ENCODE results near the gene PCK2. TPM values are rescaled to one million over a fixed set of nuclear protein-coding genes. Genes with fewer than 3 reads are reported as not detected.

The PCK2 gene
- total RNA-seq, 1 donor from 2014 or later = 62.7 TPM

GRCh38 chr14:24074625-24075484 lies 19.3 kb upstream of the PCK2 start:
- H3K36me3 Mint-ChIP-seq (ENCODE audit: low read depth) = no peaks in the 10 kb centered on the region
- no peak overlapping the region for H3K4me3 Mint-ChIP-seq (ENCODE audit: low read depth)
- H3K27me3 Mint-ChIP-seq (ENCODE audit: low read depth) = peaks cover 6% of the 10 kb centered on the region
- intact Hi-C loops (cut with micrococcal nuclease) = no loop called here
- H3K4me1 Mint-ChIP-seq (ENCODE audit: low read depth) = peaks cover 17% of the 10 kb centered on the region
- no peak overlapping the region for H3K27ac Mint-ChIP-seq
- DNase-seq (ENCODE audit: low spot score) = no peak
- H3K9me3 Mint-ChIP-seq = no peaks in the 10 kb centered on the region

GRCh38 chr14:24075485-24076301 lies 18.4 kb upstream of the PCK2 start:
- no peak overlapping the region for H3K4me3 Mint-ChIP-seq (ENCODE audit: low read depth)
- no peaks in the 10 kb centered on the region for H3K36me3 Mint-ChIP-seq (ENCODE audit: low read depth)
- H3K27ac Mint-ChIP-seq = peak overlapping the region; percentile 17
- no peak for DNase-seq (ENCODE audit: low spot score)
- intact Hi-C loops (cut with micrococcal nuclease) = no loop called here
- H3K27me3 Mint-ChIP-seq (ENCODE audit: low read depth) = peaks cover 2% of the 10 kb centered on the region
- no peaks in the 10 kb centered on the region for H3K9me3 Mint-ChIP-seq
- peaks cover 24% of the 10 kb centered on the region for H3K4me1 Mint-ChIP-seq (ENCODE audit: low read depth)

- no peak for DNase-seq (ENCODE audit: low spot score)
- Mint-ChIP-seq H3K36me3 (ENCODE audit: low read depth) (no peaks in the 10 kb centered on the region), H3K27me3 (ENCODE audit: low read depth) (no peaks in the 10 kb centered on the region), H3K9me3 (no peaks in the 10 kb centered on the region), H3K4me1 (ENCODE audit: low read depth) (peaks cover 21% of the 10 kb centered on the region), H3K27ac (no peak overlapping the region), H3K4me3 (ENCODE audit: low read depth) (no peak overlapping the region)
- intact Hi-C loops (cut with micrococcal nuclease) = no loop called here
Observed at GRCh38 chr14:24076302-24076601, 17.9 kb upstream of the PCK2 start.

- no peak overlapping the region for H3K27ac Mint-ChIP-seq
- DNase-seq (ENCODE audit: low spot score) = no peak
- H3K4me3 Mint-ChIP-seq (ENCODE audit: low read depth) = no peak overlapping the region
- H3K36me3 Mint-ChIP-seq (ENCODE audit: low read depth) = no peaks in the 10 kb centered on the region
- intact Hi-C loops (cut with micrococcal nuclease) = no loop called here
- H3K4me1 Mint-ChIP-seq (ENCODE audit: low read depth) = peaks cover 24% of the 10 kb centered on the region
- H3K27me3 Mint-ChIP-seq (ENCODE audit: low read depth) = no peaks in the 10 kb centered on the region
- H3K9me3 Mint-ChIP-seq = no peaks in the 10 kb centered on the region
Observed at GRCh38 chr14:24077086-24077485, 17.0 kb upstream of the PCK2 start.

- H3K27me3 Mint-ChIP-seq (ENCODE audit: low read depth) = no peaks in the 10 kb centered on the region
- H3K4me3 Mint-ChIP-seq (ENCODE audit: low read depth) = no peak overlapping the region
- intact Hi-C loops (cut with micrococcal nuclease) = no loop called here
- H3K4me1 Mint-ChIP-seq (ENCODE audit: low read depth) = peaks cover 27% of the 10 kb centered on the region
- no peaks in the 10 kb centered on the region for H3K36me3 Mint-ChIP-seq (ENCODE audit: low read depth)
- no peak overlapping the region for H3K27ac Mint-ChIP-seq
- no peak for DNase-seq (ENCODE audit: low spot score)
- H3K9me3 Mint-ChIP-seq = no peaks in the 10 kb centered on the region
Observed at GRCh38 chr14:24078146-24078545, 16.0 kb upstream of the PCK2 start.

GRCh38 chr14:24079491-24080141 lies 14.5 kb upstream of the PCK2 start:
- Mint-ChIP-seq H3K4me1 (ENCODE audit: low read depth) (peaks cover 27% of the 10 kb centered on the region), H3K27me3 (ENCODE audit: low read depth) (no peaks in the 10 kb centered on the region), H3K27ac (no peak overlapping the region), H3K9me3 (no peaks in the 10 kb centered on the region), H3K4me3 (ENCODE audit: low read depth) (no peak overlapping the region), H3K36me3 (ENCODE audit: low read depth) (no peaks in the 10 kb centered on the region)
- intact Hi-C loops (cut with micrococcal nuclease) = no loop called here
- DNase-seq (ENCODE audit: low spot score) = no peak

GRCh38 chr14:24080142-24080530 lies 14.0 kb upstream of the PCK2 start:
- H3K27ac Mint-ChIP-seq = peak overlapping the region; percentile 46
- no peak for DNase-seq (ENCODE audit: low spot score)
- intact Hi-C loops (cut with micrococcal nuclease) = no loop called here
- no peaks in the 10 kb centered on the region for H3K9me3 Mint-ChIP-seq
- no peaks in the 10 kb centered on the region for H3K36me3 Mint-ChIP-seq (ENCODE audit: low read depth)
- H3K27me3 Mint-ChIP-seq (ENCODE audit: low read depth) = no peaks in the 10 kb centered on the region
- H3K4me1 Mint-ChIP-seq (ENCODE audit: low read depth) = peaks cover 26% of the 10 kb centered on the region
- peak overlapping the region; percentile 75 for H3K4me3 Mint-ChIP-seq (ENCODE audit: low read depth)

- no peaks in the 10 kb centered on the region for H3K36me3 Mint-ChIP-seq (ENCODE audit: low read depth)
- DNase-seq (ENCODE audit: low spot score) = peak; percentile 73
- H3K27ac Mint-ChIP-seq = peak overlapping the region; percentile 71
- no peaks in the 10 kb centered on the region for H3K27me3 Mint-ChIP-seq (ENCODE audit: low read depth)
- peaks cover 17% of the 10 kb centered on the region for H3K4me1 Mint-ChIP-seq (ENCODE audit: low read depth)
- intact Hi-C loops (cut with micrococcal nuclease) = no loop called here
- H3K4me3 Mint-ChIP-seq (ENCODE audit: low read depth) = peak overlapping the region; percentile 75
- no peaks in the 10 kb centered on the region for H3K9me3 Mint-ChIP-seq
Observed at GRCh38 chr14:24080888-24081738, 13.0 kb upstream of the PCK2 start.

- H3K27ac Mint-ChIP-seq = peak overlapping the region; percentile 45
- no peaks in the 10 kb centered on the region for H3K36me3 Mint-ChIP-seq (ENCODE audit: low read depth)
- intact Hi-C loops (cut with micrococcal nuclease) = no loop called here
- DNase-seq (ENCODE audit: low spot score) = no peak
- H3K4me3 Mint-ChIP-seq (ENCODE audit: low read depth) = peak overlapping the region; percentile 73
- no peaks in the 10 kb centered on the region for H3K9me3 Mint-ChIP-seq
- H3K4me1 Mint-ChIP-seq (ENCODE audit: low read depth) = peaks cover 17% of the 10 kb centered on the region
- H3K27me3 Mint-ChIP-seq (ENCODE audit: low read depth) = no peaks in the 10 kb centered on the region
Observed at GRCh38 chr14:24081739-24082211, 12.3 kb upstream of the PCK2 start.

- no peaks in the 10 kb centered on the region for H3K36me3 Mint-ChIP-seq (ENCODE audit: low read depth)
- DNase-seq (ENCODE audit: low spot score) = no peak
- no peaks in the 10 kb centered on the region for H3K27me3 Mint-ChIP-seq (ENCODE audit: low read depth)
- peaks cover 17% of the 10 kb centered on the region for H3K4me1 Mint-ChIP-seq (ENCODE audit: low read depth)
- H3K4me3 Mint-ChIP-seq (ENCODE audit: low read depth) = peak overlapping the region; percentile 73
- no peaks in the 10 kb centered on the region for H3K9me3 Mint-ChIP-seq
- intact Hi-C loops (cut with micrococcal nuclease) = no loop called here
- H3K27ac Mint-ChIP-seq = peak overlapping the region; percentile 45
Observed at GRCh38 chr14:24082411-24083080, 11.6 kb upstream of the PCK2 start.

GRCh38 chr14:24083462-24083861 lies 10.6 kb upstream of the PCK2 start:
- Mint-ChIP-seq H3K36me3 (ENCODE audit: low read depth) (no peaks in the 10 kb centered on the region), H3K27me3 (ENCODE audit: low read depth) (no peaks in the 10 kb centered on the region), H3K9me3 (no peaks in the 10 kb centered on the region), H3K4me3 (ENCODE audit: low read depth) (no peak overlapping the region), H3K4me1 (ENCODE audit: low read depth) (peaks cover 17% of the 10 kb centered on the region), H3K27ac (no peak overlapping the region)
- DNase-seq (ENCODE audit: low spot score) = no peak
- intact Hi-C loops (cut with micrococcal nuclease) = no loop called here

- intact Hi-C loops (cut with micrococcal nuclease) = no loop called here
- no peak for DNase-seq (ENCODE audit: low spot score)
- no peak overlapping the region for H3K4me3 Mint-ChIP-seq (ENCODE audit: low read depth)
- H3K36me3 Mint-ChIP-seq (ENCODE audit: low read depth) = no peaks in the 10 kb centered on the region
- no peaks in the 10 kb centered on the region for H3K27me3 Mint-ChIP-seq (ENCODE audit: low read depth)
- H3K4me1 Mint-ChIP-seq (ENCODE audit: low read depth) = peaks cover 17% of the 10 kb centered on the region
- H3K9me3 Mint-ChIP-seq = no peaks in the 10 kb centered on the region
- H3K27ac Mint-ChIP-seq = no peak overlapping the region
Observed at GRCh38 chr14:24084440-24084839, 9.7 kb upstream of the PCK2 start.
